ENCODE data around the gene PBX2. TPM values are rescaled to one million over a fixed set of nuclear protein-coding genes. Genes with fewer than 3 reads are reported as not detected.
"Not testable (repeated sequence)": the region's sequence is repeated elsewhere in the genome, so short reads cannot be mapped to it uniquely, and the experiment has no call there.

PBX2 gene, protein sequence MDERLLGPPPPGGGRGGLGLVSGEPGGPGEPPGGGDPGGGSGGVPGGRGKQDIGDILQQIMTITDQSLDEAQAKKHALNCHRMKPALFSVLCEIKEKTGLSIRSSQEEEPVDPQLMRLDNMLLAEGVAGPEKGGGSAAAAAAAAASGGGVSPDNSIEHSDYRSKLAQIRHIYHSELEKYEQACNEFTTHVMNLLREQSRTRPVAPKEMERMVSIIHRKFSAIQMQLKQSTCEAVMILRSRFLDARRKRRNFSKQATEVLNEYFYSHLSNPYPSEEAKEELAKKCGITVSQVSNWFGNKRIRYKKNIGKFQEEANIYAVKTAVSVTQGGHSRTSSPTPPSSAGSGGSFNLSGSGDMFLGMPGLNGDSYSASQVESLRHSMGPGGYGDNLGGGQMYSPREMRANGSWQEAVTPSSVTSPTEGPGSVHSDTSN
- total RNA-seq, result 46.9 TPM
- long read RNA-seq, transcript PBX2-201 (9 exons, 3,205 nt), result major isoform, 7 of 9 reads
- long read RNA-seq, partial matches to known transcripts, result 2 of 9 reads
- long read RNA-seq, other reads (novel, unspliced or antisense), result 0 of 9 reads

DNA sequence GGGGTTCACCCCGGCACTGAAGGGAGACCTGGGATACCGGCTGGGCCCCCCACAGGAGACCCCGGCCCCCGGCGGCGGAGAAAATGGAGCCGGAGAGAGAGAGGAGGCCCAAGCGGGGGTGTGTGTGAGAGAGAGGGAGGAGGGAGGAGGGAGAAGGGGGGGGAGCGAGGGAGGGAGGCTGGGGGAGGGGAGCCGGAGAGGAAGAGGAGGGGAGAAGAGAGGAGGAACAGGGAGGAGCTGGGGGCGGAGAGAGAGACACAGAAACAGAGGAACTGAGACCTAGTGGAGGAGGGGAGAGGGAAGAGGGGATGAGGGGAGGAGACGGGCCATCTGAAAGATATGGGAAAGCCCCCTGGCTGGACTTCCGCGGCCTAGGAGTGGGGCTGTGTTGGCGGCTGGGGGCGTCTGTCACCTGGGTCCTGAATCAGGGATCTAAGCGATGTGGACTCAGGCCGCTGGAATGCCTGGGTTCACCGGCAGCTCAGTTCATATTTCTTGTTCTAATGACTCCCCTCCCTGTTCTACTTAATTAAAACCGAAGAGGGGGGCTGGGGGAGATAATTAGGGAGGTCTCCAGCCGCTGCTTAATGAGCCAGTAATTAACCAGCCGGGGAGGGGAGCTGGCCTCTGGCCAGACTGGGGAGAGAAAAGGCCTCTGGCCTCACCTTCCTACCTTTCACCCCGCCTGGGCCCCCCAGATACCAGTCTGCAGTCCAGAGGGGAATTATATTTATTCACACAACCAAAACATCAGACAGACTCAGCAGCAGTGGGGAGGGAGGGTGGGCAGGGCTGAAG is at the start of gene PBX2:
TSS of gene PBX2 (minus strand) at position 149 of the 798 bp plus-strand sequence. CDS start 287 bp downstream, outside the sequence.
- intact Hi-C loops (cut with DNase I), result no loop called here
- peak; percentile 96 for DNase-seq (ENCODE audit: low spot score)

DNA sequence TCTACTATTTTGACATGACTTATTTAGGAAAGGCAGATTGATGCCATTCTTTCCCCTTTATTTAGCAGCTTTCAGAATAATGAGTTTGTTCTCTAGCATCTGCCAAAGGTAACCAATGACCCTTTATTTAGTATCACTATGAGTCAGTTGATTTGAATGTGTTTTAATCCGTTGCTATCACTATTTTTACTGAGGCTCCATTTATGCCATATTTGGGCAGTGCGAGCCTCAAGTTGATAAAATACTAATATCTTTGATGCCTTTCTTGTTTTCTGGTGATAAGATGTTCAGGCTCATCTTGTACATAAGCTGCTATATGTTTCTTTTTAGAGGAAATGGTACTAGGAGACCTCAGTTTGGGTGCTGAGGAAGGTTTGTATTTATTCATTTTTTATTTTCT is 49.5 kb upstream of the PBX2 start:
- no peak for DNase-seq (ENCODE audit: low spot score)
- intact Hi-C loops (cut with DNase I), result no loop called here

DNA sequence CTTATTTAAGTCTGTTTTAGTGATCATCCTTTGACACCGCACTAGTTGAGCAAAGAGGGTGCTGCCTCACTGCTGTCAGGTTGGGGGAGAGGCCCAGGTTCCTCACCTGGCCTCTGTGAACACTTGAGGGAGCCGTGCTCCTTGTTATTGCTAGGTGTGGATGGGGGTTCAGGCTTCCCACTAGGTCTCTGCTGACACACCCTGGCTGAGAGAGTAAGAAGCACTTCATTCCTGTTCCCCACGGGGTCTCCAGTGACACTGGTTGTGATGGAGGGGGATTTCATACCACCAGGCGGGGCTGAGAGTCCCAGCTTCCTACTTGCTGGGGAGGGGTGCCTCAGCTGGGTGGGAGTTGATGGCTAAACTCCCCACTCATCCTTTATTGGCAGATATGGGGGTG is 44.9 kb upstream of the PBX2 start:
- DNase-seq (ENCODE audit: low spot score), result no peak
- intact Hi-C loops (cut with DNase I), result no loop called here

DNA sequence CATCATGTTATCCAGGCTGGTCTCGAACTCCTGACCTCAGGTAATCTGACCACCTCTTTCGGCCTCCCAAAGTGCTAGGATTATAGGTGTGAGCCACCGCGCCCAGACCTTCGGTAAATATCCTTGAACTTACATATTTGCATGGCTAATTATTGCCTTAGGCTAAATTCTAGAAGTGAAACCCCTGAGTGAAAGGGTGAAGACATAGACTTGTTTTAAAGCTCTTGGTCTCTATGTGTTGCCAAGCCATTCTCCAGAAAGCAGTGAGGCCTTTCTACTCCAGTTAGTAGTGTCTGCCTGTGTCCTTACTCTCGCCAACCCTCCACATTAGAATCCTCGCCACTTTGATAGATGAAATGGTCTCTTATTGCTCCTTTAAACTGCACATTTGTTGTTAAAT is 36.4 kb upstream of the PBX2 start:
- intact Hi-C loops (cut with DNase I), result no loop called here
- DNase-seq (ENCODE audit: low spot score), result no peak

DNA sequence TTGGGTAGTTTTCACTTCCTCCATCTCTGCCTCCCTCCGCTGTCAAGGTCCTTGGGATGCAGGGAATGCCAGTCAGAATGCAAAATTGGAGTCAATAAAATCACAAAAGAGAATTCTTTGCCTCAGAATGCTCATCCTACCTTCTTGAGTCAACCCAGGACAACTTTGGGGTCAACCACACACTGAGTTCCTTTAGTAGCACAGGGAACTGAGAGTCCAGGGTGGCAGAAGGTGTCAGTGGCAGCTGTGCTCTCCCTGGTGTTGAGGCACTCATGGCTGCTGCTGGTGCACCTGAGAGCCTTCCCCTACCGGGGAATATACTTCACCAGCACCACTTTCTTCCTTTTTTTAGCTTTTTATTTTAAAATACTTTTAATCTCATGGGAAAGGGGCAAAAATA is 34.7 kb upstream of the PBX2 start:
- intact Hi-C loops (cut with DNase I), result no loop called here
- no peak for DNase-seq (ENCODE audit: low spot score)

DNA sequence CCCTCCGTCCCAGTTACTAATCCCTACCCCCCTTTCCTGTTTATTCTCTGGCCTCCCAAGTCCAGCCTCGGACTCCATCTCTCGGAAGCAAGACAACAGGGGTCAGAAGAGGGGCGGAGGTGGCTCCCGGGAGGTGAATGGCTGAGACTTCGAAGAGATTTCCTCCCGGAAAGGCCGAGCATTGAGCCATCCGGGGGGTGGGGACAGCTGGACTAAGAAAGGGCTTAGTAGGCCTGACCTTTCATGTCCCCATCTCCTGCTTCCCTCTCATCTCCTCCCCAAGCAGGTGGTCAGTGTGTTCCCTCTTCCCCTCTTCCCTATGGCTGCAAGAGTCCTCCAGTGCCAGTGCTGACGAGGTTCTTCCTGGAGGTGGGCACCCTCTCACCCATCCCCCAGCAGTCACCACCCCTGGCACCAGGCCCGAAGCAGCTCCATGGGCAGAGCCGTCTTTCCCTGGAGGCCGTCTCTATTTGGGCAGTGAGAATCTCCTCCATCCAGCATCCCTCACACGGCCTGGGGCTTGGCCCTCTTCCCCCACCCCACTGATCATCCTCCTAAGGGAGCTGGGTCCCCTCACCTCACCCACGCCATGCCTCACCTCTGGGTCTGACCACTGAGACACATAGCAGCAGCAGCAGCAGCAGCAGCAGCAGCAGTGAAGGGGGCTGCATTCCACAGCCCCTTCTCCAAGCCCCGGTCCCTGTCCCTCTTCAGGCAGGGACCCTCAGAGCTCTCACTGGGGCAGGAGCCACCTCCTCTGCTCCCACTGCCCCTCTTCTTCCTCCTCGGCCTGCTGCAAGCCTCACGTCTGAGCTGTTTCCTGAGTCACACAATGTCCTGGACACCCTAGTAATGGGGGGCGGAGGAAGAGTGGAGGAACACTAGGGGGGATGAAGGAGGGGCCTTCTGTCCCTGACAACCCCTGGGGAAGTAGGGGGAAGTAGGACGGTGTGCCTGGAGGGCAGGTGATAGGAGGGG is 33.5 kb upstream of the PBX2 start, which contains the start of gene NOTCH4:
TSS of gene NOTCH4 (minus strand) at position 810 of the 978 bp plus-strand sequence. CDS start at position 671, 139 bp downstream.
- intact Hi-C loops (cut with DNase I), result no loop called here
- no peak for DNase-seq (ENCODE audit: low spot score)

DNA sequence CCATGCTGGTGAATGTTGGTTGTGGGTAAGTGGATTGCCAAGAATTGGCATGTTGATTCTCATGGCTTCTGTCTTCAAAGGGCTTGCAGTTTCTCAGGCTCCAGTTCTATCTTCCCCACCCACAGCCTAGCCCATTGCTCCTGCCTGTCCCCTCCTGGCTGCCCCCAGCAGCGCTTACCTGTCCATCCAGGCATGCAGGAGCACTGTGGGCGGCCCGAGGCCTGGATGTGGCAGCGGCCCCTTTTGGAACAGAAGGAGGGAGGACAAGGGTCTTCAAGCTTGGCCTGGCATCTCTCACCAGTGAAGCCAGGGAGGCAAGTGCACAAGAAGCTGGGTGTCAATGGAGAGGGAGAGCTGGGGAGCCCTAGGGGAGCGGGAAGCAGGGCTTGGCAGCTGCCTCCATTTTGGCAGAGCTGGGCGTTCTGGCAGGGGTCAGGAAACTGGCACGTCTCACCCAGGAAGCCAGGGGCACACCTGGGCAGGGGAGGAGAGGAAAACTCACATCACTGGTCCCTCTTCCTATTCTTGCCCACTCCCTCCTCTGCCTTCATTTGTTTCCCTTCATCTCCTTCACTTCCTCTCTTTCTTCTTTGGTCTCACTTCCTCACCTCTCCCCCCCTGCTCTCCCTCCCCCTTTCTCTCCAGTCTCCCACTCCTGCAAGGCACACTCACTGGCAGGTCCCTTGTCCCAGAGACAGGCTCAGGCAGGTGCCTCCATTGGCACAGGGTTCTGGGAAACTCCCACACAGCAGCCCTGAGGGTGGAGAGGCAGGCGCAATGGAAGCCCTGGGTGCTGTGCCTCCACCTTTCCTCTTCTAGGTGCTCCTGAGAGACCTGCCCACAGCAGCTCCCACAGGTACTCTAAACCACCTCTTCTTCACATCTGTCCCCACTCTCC is 32.6 kb upstream of the PBX2 start:
- intact Hi-C loops (cut with DNase I), result no loop called here
- no peak for DNase-seq (ENCODE audit: low spot score)

DNA sequence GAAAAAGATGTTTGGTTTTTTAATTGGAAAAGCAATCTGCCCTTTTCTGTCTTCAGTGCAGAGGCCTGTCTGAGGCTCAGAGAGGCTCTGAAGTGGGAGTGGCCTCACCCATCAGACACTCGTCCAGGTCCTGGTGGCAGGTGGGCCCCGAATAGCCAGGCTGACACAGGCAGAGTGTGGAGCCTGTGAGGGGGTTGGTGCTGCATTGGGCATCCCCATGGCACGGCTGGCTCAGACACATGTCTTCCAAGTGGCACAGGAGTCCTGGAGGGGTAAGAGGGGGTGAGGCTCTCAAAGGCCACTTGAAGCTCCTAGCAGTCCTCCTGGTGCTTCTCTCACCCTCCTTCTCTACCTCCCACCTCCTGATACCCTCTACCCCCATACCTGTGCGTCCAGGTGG is 30.0 kb upstream of the PBX2 start:
- DNase-seq (ENCODE audit: low spot score), result no peak
- intact Hi-C loops (cut with DNase I), result no loop called here

DNA sequence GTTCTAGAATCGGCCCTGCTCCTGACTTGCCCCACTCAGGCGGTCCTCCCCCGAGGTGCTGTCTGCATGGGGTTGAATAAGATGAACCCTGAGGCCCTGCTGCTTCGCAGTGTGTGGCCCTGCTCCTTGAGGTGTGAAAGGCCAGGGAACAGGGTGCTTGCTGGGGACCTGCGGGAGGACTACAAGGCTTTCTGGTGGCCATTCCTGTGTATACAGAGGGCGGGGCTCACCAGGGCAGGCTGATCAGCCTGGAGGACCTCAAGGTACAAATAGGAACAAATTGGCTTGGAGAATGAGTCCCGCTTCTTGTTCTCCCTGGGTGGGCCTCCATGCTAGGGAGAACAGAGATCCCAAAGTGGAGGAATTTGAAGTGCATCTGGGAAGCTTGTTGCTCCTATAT is 28.2 kb upstream of the PBX2 start:
- intact Hi-C loops (cut with DNase I), result no loop called here
- DNase-seq (ENCODE audit: low spot score), result no peak

DNA sequence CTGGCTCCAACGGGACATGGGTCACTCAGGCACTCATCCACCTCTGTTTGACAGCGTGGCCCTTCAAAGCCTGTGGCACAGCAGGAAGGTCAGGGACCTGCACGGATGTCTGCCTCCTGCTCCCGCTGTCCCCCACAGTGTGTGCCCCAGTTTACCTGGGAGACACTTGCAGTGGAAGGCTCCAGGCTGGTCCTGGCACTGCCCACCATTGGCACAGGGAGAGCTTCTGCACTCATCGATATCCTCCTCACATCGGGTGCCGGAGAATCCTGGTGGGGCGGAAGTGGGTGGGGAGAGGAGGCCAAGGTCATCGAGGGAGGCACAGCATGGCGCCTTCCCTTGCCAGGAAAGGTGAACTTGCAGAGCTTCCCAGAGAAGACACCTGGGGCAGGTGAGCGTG is 27.0 kb upstream of the PBX2 start:
- intact Hi-C loops (cut with DNase I), result no loop called here
- DNase-seq (ENCODE audit: low spot score), result no peak

DNA sequence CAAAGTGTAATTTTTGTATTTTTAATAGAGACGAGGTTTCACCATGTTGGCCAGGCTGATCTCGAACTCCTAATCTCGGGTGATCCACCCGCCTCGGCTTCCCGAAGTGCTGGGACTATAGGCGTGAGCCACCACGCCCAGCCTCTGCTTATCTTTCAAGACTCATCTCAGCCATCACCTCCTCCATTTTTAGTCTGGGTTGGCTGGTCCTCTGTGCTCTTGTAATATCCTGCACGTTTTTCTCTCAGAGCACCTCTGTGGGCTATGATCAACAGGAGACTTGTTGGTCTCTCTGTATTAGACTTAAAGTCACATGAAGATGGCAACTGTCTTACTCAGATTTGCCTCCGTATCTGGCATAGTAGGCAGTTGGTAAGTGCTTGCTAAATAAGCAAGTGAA is 26.3 kb upstream of the PBX2 start:
- DNase-seq (ENCODE audit: low spot score), result no peak
- intact Hi-C loops (cut with DNase I), result no loop called here

DNA sequence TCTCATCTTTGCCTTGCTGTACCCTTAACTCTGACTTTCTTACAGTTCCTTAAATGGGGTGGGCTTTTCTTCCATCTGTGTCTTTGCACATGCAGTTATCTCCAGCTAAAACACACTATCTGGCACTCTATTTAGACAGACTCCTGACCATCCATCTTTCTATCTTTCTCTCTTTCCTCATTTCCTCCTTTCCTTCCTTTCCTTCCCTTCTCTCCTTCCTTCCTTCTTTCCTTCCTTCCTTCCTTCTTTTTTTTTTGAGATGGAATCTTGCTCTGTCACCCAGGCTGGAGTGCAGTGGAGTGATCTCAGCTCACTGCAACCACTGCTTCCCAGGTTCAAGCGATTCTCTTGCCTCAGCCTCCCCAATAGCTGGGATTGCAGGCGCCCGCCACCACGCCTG is 25.6 kb upstream of the PBX2 start:
- intact Hi-C loops (cut with DNase I), result no loop called here
- no peak for DNase-seq (ENCODE audit: low spot score)

DNA sequence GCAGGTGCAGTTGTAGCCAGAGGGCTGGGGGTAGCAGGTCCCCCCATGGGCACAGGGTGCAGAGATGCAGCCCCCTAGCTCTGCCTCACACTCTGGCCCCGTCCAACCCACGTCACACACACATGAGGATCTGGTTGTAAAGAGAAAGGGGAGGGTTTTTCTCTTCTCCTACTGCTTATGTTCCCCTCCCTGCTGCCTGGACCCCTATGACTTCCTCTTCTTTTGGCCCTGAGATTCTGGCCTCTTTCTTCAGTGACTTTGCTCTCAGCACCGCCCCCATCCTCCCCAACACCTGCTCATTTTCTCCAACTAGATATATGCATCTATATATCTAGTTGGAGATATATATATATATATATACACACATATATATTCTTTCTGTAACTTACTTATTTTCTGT is 24.1 kb upstream of the PBX2 start:
- no peak for DNase-seq (ENCODE audit: low spot score)
- intact Hi-C loops (cut with DNase I), result no loop called here

DNA sequence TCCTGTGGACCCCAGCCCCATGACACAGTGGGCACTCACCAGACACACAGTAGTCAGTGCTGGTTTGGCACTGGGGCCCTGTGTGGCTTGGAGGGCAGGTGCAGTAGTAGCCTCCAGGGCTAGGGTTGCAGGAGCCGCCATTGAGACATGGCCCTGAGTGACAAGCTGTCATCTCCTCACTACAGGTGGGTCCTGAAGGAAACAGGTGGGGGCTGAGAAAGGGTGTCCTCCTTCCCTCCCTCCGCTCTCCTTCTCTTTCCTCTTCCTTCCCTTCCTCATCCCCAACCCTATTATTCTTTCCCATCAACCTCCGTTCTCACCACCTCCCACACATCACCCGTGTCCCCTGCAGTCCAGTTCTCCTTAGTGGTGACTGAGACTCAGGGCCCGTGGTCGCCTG is 23.6 kb upstream of the PBX2 start:
- DNase-seq (ENCODE audit: low spot score), result no peak
- intact Hi-C loops (cut with DNase I), result no loop called here

DNA sequence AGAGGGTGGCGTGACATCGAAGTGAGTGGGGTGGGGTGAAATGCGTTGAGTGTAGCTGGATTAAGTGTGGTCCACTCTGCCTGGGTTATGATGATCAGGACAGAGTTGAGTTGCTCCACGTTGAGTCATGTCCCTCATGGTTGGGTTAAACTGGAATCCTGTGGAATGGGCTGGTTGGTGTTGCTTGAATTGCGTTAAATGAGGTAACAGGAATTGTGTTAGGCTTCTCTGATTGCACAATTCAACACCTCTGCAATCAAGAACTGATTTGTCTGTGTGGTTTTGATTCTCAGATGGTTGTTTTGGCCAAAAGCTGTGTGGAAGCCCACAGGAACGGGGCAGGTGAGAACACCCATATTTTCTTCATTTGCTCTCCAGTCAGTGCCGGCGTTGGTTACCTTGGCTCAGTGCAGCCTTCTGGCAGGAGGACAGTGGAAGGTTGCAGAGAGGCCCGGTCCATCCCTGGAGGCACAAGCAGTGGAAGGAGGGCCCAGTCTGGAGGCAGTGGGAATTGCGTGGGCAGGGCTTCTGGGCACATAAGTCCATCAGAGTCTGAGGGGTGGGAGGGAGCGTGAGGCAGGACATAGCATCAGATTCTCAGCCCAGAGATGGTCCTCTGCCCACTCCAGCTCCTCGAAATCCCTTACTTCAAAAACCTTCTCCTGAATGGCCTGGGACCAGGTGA is 22.2 kb upstream of the PBX2 start:
- peak; percentile 53 for DNase-seq (ENCODE audit: low spot score)
- intact Hi-C loops (cut with DNase I), result no loop called here

DNA sequence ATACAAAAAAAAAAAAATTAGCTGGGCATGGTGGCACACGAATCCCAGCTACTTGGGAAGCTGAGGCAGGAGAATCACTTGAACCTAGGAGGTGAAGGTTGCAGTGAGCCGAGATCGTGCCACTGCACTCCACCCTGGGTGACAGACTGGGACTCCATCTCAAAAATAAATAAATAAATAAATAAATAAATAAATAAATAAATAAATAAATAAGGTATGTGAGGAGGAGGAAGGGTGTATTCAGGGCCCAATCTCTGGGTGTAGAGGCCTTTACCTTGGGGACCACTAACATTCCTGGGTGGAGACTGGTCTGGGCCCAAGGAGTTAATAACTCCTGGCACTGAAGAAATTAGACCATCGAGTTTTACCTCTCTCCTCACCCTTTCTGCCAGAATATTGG is 21.4 kb upstream of the PBX2 start:
- DNase-seq (ENCODE audit: low spot score); intact Hi-C loops (cut with DNase I): not testable (repeated sequence)

DNA sequence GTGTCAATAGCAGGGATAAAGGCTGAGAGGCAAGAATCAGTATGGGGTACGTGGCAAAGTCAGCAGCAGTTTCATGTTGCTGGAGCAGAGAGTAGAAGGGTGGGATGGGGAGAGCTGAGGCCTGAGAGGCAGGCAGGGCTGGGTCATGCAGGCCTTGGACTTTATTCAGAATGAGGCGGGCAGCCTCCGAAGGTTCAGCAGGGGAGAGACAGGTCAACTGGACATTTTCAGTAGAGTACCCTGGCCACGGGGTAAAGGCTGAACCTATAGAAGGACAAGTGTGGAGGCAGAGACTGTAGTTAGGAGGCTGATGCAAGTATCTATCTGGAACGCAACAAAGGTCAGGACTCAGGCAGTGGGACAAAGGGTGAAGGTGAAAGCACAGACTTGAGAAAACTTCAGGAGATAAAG is 20.2 kb upstream of the PBX2 start:
- DNase-seq (ENCODE audit: low spot score), result peak; percentile 51
- intact Hi-C loops (cut with DNase I), result no loop called here

DNA sequence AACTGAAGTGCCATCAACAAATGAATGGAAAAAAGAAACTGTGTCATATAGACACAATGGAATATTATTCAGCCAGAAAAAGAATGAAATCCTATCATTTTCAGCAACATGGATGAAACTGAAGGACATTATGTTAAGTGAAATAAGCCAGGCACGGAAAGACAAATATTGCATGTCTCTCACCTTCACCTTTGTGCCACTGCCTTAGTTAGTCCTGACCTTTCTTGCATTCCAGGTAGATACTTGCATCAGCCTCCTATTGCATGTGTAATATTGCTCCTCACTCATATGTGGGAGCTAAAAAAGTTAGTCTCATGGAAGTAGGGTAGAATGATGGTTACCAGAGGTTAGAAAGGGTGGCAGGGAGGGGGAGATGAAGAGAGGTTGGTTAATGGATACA is 19.0 kb upstream of the PBX2 start:
- intact Hi-C loops (cut with DNase I), result no loop called here

More for the DNA sequence above, 19.0 kb upstream of the PBX2 start:
- no peak for DNase-seq (ENCODE audit: low spot score)

Measured in cardiac septum (tissue), 1 donor.